Small intestine (tissue), 7 donors: ENCODE data around the gene SORL1-AS1.

Source experiments
- DNase-seq, 2 donors: peaks; one replicate each; pipeline versions ENCODE4 v3.0.0 to v3.0.0-alpha.2; 2013
- FAIRE-seq: peaks from 2 replicates; lab custom pipeline; 2012; peaks lifted over from hg19 to GRCh38; lab: Jason Lieb, UNC
- H3K27ac ChIP-seq, 3 donors: one replicate each; pipeline ENCODE4 v1.5.1; 2013; ENCODE audit warnings: low read length in 2 of 3, mild to moderate bottlenecking in 2 of 3, control low read depth in 1 of 3, inconsistent platforms in 1 of 3, low read depth in 1 of 3, moderate library complexity in 1 of 3
- H3K27me3 ChIP-seq, 3 donors: one replicate each; pipeline ENCODE4 v1.6.1; 2013; ENCODE audit warnings: low read length in 3 of 3, inconsistent platforms in 1 of 3; ENCODE audit not compliant: control insufficient read depth in 3 of 3, insufficient read depth in 3 of 3
- H3K36me3 ChIP-seq, 3 donors: one replicate each; pipeline ENCODE4 v1.6.1; 2013; ENCODE audit warnings: low read length in 3 of 3, inconsistent platforms in 1 of 3, low read depth in 1 of 3, mild to moderate bottlenecking in 1 of 3, moderate library complexity in 1 of 3; ENCODE audit not compliant: control insufficient read depth in 3 of 3, insufficient read depth in 2 of 3
- H3K4me1 ChIP-seq, 3 donors: one replicate each; pipeline ENCODE4 v1.6.1; 2013; ENCODE audit warnings: low read length in 2 of 3, inconsistent platforms in 1 of 3, low read depth in 1 of 3, mild to moderate bottlenecking in 1 of 3, moderate library complexity in 1 of 3; ENCODE audit not compliant: control insufficient read depth in 3 of 3, insufficient read depth in 2 of 3
- H3K4me3 ChIP-seq, 3 donors: one replicate each; pipeline ENCODE4 v1.5.1; 2013; ENCODE audit warnings: low read length in 3 of 3, control low read depth in 1 of 3, inconsistent platforms in 1 of 3, low read depth in 1 of 3, mild to moderate bottlenecking in 1 of 3, moderate library complexity in 1 of 3
- H3K9me3 ChIP-seq, 2 donors: one replicate each; pipeline ENCODE4 v1.6.1; 2013; ENCODE audit warnings: low read depth in 1 of 2, low read length in 1 of 2; ENCODE audit not compliant: control insufficient read depth in 2 of 2, insufficient read depth in 1 of 2
- WGBS, 3 donors: extraction: QIAGEN DNeasy Blood & Tissue Kit; methylation state at CpG; one replicate each; pipeline ENCODE4 v1.1.7; 2013; 5-methylcytosine and 5-hydroxymethylcytosine counted together
- donor health status: healthy with polysubstance abuse.
- donor health status: control.
- donor health status: control.
- donor health status: Bipolar disorder and iron deficiency.
- donor health status: healthy.

SORL1-AS1 gene

GRCh38 chr11:121478895-121479697 lies 26.3 kb upstream of the SORL1-AS1 start:
- Histone ChIP-seq H3K4me3 (no peak overlapping the region), H3K9me3 (no peaks in the 10 kb centered on the region), H3K4me1 (no peaks in the 10 kb centered on the region), H3K27ac (no peak overlapping the region), H3K36me3 (peaks cover 0 to 35% (median 0%) of the 10 kb centered on the region in 3 donors), H3K27me3 (no peaks in the 10 kb centered on the region)
- DNase-seq (no peak), FAIRE-seq (no peak)
- whole genome bisulfite sequencing, 3 donors: 71 to 90% (median 86%) methylated on average over 25 of the region's 25 CpGs

DNA sequence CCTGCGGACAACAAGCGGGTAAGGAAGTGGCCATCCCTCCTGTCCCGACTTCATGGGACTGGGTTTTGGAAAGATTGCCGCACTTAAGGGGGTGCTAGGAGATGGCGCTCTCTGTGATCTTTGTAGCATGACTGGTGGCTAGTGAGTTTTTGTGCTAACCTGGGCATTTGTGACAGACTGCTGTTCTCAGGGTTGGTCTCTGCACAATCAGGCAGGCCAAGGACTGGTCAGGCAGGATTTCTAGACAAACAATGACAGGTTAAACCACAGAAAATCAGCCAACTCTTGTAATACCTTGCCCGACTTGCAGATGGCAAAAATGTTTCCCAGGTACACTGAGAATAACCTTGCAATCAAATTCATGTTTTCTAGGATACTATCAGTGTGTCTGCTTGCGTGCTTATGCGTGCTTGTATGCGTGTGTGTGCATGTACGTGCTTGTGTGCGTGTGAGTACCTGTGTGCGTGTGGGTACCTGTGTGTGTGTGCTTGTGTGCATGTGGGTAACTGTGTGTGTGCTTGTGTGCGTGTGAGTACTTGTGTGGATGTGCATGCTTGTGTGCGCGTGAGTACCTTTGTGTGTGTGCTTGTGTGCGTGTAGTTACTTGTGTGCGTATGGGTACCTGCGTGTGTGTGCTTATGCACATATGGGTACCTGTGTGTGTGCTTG lies 25.6 kb upstream of the SORL1-AS1 start:
- Histone ChIP-seq H3K4me1 (no peaks in the 10 kb centered on the region), H3K27me3 (no peaks in the 10 kb centered on the region), H3K9me3 (no peaks in the 10 kb centered on the region), H3K4me3 (no peak overlapping the region), H3K27ac (no peak overlapping the region), H3K36me3 (peaks cover 0 to 37% (median 0%) of the 10 kb centered on the region in 3 donors)
- no peak for FAIRE-seq
- DNase-seq: no peak
- WGBS, 3 donors: 94 to 97% (median 96%) methylated on average over 18 of the region's 18 CpGs

- Histone ChIP-seq H3K27me3 (no peaks in the 10 kb centered on the region), H3K4me1 (no peaks in the 10 kb centered on the region), H3K36me3 (peaks cover 0 to 33% (median 0%) of the 10 kb centered on the region in 3 donors), H3K27ac (no peak overlapping the region), H3K9me3 (no peaks in the 10 kb centered on the region), H3K4me3 (no peak overlapping the region)
- no peak for FAIRE-seq
- WGBS, 3 donors: 54 to 64% (median 60%) methylated on average over 5 of the region's 5 CpGs
- DNase-seq: peak in 1 of 2 donors; percentile 42
Observed at GRCh38 chr11:121476379-121477032, 23.7 kb upstream of the SORL1-AS1 start.

- H3K4me1 ChIP-seq: no peaks in the 10 kb centered on the region
- H3K36me3 ChIP-seq: peaks cover 0 to 48% (median 3%) of the 10 kb centered on the region in 3 donors
- FAIRE-seq (no peak), DNase-seq (no peak)
- no peak overlapping the region for H3K4me3 ChIP-seq
- H3K9me3 ChIP-seq: no peaks in the 10 kb centered on the region
- H3K27me3 ChIP-seq: no peaks in the 10 kb centered on the region
- no peak overlapping the region for H3K27ac ChIP-seq
- WGBS, 3 donors: 97 to 98% (median 97%) methylated on average over 7 of the region's 7 CpGs
Observed at GRCh38 chr11:121474680-121475079, 21.9 kb upstream of the SORL1-AS1 start.

DNA sequence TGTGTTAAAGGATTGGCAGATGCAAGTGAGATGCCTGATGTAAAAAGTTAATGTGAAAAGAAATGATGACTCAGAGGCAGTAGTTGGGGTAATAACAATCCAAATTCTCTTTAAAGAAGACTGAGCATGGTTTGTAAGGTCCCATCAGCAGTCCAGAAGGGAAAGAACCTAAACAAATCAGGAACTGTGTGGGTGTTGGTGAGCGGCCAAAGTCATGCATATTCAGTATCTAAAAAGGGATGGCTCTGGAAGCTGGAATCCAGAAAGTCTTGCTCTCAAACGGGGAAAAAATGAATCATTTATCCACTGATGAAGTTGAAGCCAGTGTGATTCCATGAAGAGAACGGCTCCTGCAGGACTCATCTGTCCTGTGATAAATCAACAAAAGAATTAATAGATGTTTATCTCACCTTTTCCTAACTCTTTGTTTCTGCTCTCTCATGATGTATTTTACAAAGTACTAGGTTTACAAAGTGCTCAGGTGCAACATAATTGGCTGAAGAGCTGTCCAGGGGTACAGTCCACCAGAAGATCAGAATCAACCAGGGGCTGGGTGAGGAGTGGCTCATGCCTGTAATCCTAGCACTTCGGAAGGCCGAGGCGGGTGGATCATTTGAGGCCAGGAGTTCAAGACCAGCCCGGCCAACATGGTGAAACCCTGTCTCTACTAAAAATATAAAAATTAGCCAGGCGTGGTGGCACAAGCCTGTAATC lies 20.5 kb upstream of the SORL1-AS1 start:
- DNase-seq (no peak), FAIRE-seq (no peak)
- peaks cover 0 to 40% (median 3%) of the 10 kb centered on the region in 3 donors for H3K36me3 ChIP-seq
- no peaks in the 10 kb centered on the region for H3K27me3 ChIP-seq
- H3K4me3 ChIP-seq: no peak overlapping the region
- peaks cover 0 to 2% (median 0%) of the 10 kb centered on the region in 3 donors for H3K4me1 ChIP-seq
- no peak overlapping the region for H3K27ac ChIP-seq
- 80 to 91% (median 86%) methylated on average over 8 of the region's 8 CpGs for WGBS, 3 donors
- no peaks in the 10 kb centered on the region for H3K9me3 ChIP-seq

DNA sequence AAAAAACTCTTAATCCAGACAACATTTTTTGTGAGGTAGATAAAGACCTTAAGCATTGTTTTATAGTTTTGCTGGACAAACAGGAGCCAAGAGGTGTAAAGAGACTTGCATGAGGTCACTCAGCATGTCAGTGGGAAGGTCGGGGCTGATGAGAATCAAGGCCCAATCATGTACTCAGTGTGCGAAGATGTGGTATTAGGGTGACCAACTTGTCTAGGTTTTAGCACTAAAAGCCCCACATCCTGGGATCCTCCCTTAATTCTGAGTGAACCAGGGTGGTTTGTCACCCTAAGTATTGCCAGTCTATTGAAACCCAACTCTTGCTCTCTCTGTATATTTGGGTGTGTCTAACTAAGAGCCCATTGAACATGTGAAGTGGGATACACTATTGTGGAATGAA lies 19.5 kb upstream of the SORL1-AS1 start:
- DNase-seq (no peak), FAIRE-seq (no peak)
- H3K4me1 ChIP-seq: peaks cover 0 to 3% (median 2%) of the 10 kb centered on the region in 3 donors
- no peak overlapping the region for H3K27ac ChIP-seq
- peaks cover 0 to 34% (median 3%) of the 10 kb centered on the region in 3 donors for H3K36me3 ChIP-seq
- no peak overlapping the region for H3K4me3 ChIP-seq
- no peaks in the 10 kb centered on the region for H3K9me3 ChIP-seq
- no peaks in the 10 kb centered on the region for H3K27me3 ChIP-seq
- 88 to 90% (median 90%) methylated on average over 2 of the region's 2 CpGs for WGBS, 3 donors

GRCh38 chr11:121471167-121471566 lies 18.4 kb upstream of the SORL1-AS1 start:
- DNase-seq (no peak), FAIRE-seq (no peak)
- no peaks in the 10 kb centered on the region for H3K27me3 ChIP-seq
- H3K9me3 ChIP-seq: no peaks in the 10 kb centered on the region
- H3K36me3 ChIP-seq: peaks cover 0 to 33% (median 3%) of the 10 kb centered on the region in 3 donors
- H3K4me3 ChIP-seq: no peak overlapping the region
- H3K4me1 ChIP-seq: peaks cover 4 to 13% (median 4%) of the 10 kb centered on the region in 3 donors
- no peak overlapping the region for H3K27ac ChIP-seq
- whole genome bisulfite sequencing, 3 donors: 88 to 97% (median 93%) methylated on average over 12 of the region's 12 CpGs

- no peak overlapping the region for H3K27ac ChIP-seq
- H3K9me3 ChIP-seq: no peaks in the 10 kb centered on the region
- H3K27me3 ChIP-seq: no peaks in the 10 kb centered on the region
- WGBS, 3 donors: 90 to 95% (median 94%) methylated on average over 5 of the region's 5 CpGs
- FAIRE-seq: no peak
- no peak for DNase-seq
- H3K4me3 ChIP-seq: no peak overlapping the region
- peaks cover 0 to 32% (median 3%) of the 10 kb centered on the region in 3 donors for H3K36me3 ChIP-seq
- peaks cover 4 to 15% (median 6%) of the 10 kb centered on the region in 3 donors for H3K4me1 ChIP-seq
Observed at GRCh38 chr11:121469910-121470309, 17.1 kb upstream of the SORL1-AS1 start.
